Retinal pigment epithelial cell (primary cell): ENCODE data around the gene NCAPD2.

Experiments used
- DNase-seq: peaks from one replicate; pipeline ENCODE4 v3.0.0-alpha.2; 2010; ENCODE audit warnings: low read depth
- H3K4me3 ChIP-seq: 2 replicates; pipeline ENCODE4 v1.5.1; 2011; ENCODE audit warnings: mild to moderate bottlenecking, low read length, control low read depth, moderate library complexity
- CTCF ChIP-seq: conservative IDR thresholded peaks from 2 replicates; pipeline ENCODE4 v1.5.1; 2011; ENCODE audit warnings: low read depth, low read length, control low read depth, inconsistent platforms

Gene NCAPD2

GRCh38 chr12:6541371-6542165, 47.7 kb downstream of the NCAPD2 start:
- no peak for TF ChIP-seq CTCF
- no peak overlapping the region for H3K4me3 ChIP-seq
- no peak for DNase-seq

GRCh38 chr12:6542209-6543009, 48.5 kb downstream of the NCAPD2 start:
- no peak for TF ChIP-seq CTCF
- no peak overlapping the region for H3K4me3 ChIP-seq
- DNase-seq: no peak

GRCh38 chr12:6546016-6546415, 52.1 kb downstream of the NCAPD2 start:
- no peak for DNase-seq
- TF ChIP-seq CTCF: no peak
- H3K4me3 ChIP-seq: no peak overlapping the region

GRCh38 chr12:6547566-6547965, 53.7 kb downstream of the NCAPD2 start:
- H3K4me3 ChIP-seq: no peak overlapping the region
- no peak for TF ChIP-seq CTCF
- DNase-seq: no peak

GRCh38 chr12:6547987-6548386, 54.1 kb downstream of the NCAPD2 start:
- no peak for TF ChIP-seq CTCF
- no peak for DNase-seq
- H3K4me3 ChIP-seq: no peak overlapping the region

- DNase-seq: no peak
- TF ChIP-seq CTCF: no peak
- no peak overlapping the region for H3K4me3 ChIP-seq
These were observed 54.7 kb downstream of the NCAPD2 start for GRCh38 chr12:6548556-6548955.
